Activated T-helper 2 cell treated with anti-CD3 and anti-CD28 coated beads, Interferon-gamma antibody, Interleukin-2, Interleukin-4, amounts not matched to agents 10 μg/mL and 5 μg/mL and 100 μg/mL, durations not matched to agents 14 hours and 24 hours and 36 hours (primary cell): ENCODE measurements around the gene KCNQ5. TPM values are rescaled to one million over a fixed set of nuclear protein-coding genes. Genes with fewer than 3 reads are reported as not detected.

ENCODE experiments used
- DNase-seq: peaks from one replicate; pipeline ENCODE4 v3.0.0; 2021; ENCODE audit warnings: low spot score
- H3K27ac Mint-ChIP-seq: one replicate; pipeline ENCODE4 v1.8.0; 2021; ENCODE audit warnings: mixed read lengths
- H3K27me3 Mint-ChIP-seq: one replicate; pipeline ENCODE4 v1.8.0; 2021; ENCODE audit warnings: low read depth, mixed read lengths
- H3K36me3 Mint-ChIP-seq: one replicate; pipeline ENCODE4 v1.8.0; 2021; ENCODE audit warnings: low read depth, mixed read lengths
- H3K4me1 Mint-ChIP-seq: one replicate; pipeline ENCODE4 v1.8.0; 2021; ENCODE audit warnings: low read depth, mixed read lengths
- H3K4me3 Mint-ChIP-seq: one replicate; pipeline ENCODE4 v1.8.0; 2021; ENCODE audit warnings: low read depth, mild to moderate bottlenecking, moderate library complexity, mixed read lengths
- H3K9me3 Mint-ChIP-seq: one replicate; pipeline ENCODE4 v1.8.0; 2021; ENCODE audit warnings: mixed read lengths
- intact Hi-C: fragments of 100-400 bp; cut with micrococcal nuclease; formaldehyde crosslinking; loops from one replicate; pipeline ENCODE4 v1.15.1; 2023
- total RNA-seq: library from RNA; stranded (reverse); gene quantifications from 2 replicates; pipeline ENCODE4 v1.2.3, GENCODE V29; 2022

The KCNQ5 gene
- total RNA-seq, 1 donor from 2014 or later = 15.3 TPM

DNA sequence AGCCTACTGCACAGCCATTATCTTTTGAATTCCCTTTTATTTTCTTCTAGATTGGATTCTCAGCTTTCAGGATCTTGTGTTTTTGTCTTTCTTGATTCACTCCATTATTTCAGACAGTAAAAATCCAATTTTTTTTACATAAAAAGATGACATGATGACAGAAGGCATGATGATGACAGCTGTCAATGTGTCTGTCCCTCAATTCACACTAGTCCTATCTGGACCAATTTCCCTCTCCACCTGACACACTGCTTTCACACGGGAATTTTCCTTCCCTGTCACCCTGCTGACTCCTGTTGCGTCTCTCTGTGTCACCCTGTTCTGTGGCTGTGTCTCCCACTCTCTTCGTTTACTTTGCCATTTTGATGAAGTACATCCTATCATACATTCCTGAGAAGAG, 529.9 kb downstream of the KCNQ5 start:
- Mint-ChIP-seq H3K4me1 (no peaks in the 10 kb centered on the region), H3K27me3 (no peaks in the 10 kb centered on the region), H3K9me3 (no peaks in the 10 kb centered on the region), H3K36me3 (no peaks in the 10 kb centered on the region), H3K27ac (no peak overlapping the region), H3K4me3 (no peak overlapping the region)
- DNase-seq = no peak
- intact Hi-C loops = no loop called here

DNA sequence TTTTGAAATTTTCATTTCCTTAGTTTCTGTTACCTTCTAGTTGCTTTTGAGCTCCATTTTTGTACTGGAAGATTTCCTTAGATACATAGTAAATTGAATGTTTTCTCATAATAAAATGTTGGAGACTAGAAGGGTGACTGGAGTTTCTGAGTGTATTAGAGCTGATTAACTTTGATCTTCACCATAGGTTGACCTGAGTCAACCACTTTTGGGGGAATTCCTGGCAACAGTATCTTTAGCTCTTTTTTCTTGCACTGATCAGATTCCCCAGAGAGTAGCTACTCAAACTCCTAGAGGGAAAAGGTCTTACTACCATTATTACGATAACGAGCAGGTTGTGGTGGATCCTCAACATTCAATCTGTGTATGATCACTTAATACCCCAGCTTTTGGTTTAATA, 530.7 kb downstream of the KCNQ5 start:
- Mint-ChIP-seq H3K4me3 (no peak overlapping the region), H3K36me3 (no peaks in the 10 kb centered on the region), H3K27me3 (no peaks in the 10 kb centered on the region), H3K27ac (no peak overlapping the region), H3K9me3 (no peaks in the 10 kb centered on the region), H3K4me1 (no peaks in the 10 kb centered on the region)
- no peak for DNase-seq
- intact Hi-C loops = no loop called here

DNA sequence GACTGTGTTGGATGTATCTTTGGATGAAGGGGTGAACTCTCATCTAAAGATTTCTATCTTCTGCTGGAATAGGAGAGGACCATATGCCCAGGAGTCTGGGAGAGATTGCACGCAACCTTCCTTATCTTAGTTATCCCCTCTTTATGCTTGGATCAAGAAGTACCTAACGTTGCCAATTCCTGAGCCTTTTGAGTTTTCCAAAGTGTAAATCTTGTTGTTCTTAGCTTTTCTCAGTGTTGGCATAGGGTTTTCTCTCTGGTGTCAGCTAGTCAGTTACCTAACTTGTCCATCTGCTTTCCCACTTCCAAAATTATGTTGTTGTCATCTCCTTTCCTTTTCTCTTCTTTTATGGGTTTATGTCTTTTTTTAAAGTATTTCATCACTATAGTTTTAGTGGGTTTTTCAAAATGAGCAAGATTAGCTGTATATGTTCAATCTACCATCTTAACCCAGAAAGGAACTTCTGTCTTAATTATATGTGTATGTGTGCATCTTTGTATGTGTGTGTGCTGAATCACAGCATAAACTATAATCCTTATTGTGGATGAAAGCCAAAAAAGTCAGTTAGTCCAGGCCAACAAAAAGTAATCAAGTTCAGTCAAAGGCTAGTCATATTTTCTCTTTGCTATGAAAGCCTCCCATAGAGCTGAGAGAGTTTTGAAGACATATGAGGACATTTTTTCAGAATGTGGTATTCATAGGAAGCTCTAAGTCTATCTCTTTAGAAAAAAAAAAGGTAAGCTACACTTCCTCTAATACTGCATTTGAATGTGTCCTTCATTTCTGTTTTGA, 531.3 kb downstream of the KCNQ5 start:
- no peak for DNase-seq
- Mint-ChIP-seq H3K27me3 (no peaks in the 10 kb centered on the region), H3K27ac (no peak overlapping the region)

DNA sequence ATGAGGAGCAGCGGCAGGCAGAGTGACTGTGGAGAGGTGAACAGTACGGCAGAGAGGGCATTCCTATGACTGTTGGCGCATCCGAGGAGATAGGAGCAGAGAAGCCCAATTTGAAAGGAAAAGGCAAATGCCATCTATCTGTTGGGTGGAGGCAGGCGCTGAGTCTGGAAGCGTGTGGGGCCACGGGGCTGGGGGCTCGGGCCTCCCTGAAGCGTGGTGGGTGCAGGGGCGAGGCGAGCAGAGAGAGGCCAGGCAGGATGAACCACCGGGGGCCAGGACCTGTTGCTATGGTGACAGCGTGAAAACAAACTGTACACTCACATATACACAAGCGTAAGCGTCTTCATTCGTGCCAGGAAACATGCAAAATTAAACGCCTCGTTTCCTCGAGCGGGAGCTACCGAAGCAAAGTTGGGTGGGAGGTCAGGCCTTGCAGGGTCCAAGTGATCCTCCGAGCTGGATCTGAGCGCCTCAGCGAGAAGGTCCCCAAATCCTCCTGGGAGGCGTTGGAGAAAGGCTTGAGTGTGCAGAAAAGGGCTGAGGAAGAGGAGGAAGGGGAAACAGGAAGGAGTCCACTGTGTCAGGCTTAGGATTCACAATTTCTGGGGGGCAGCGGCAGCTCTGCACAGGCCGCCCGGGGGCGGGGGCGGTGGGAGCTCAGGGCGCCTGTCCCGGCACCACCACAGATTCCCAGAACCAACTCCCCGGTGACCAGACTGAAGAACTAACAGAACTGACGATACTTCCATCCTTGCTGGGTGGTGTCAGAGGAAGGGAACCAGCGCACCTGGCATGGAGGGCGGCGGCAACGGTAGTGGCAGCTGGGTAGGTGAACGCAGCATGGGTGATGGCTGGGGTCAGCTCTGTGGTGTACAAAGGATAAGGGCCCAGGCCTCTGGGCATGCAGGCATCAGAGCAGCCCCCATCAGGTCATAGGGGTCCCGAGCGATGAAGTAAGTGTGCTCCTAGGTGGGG, 535.2 kb downstream of the KCNQ5 start:
- no peaks in the 10 kb centered on the region for H3K27me3 Mint-ChIP-seq
- H3K36me3 Mint-ChIP-seq = no peaks in the 10 kb centered on the region
- no peaks in the 10 kb centered on the region for H3K9me3 Mint-ChIP-seq
- no peak for DNase-seq
- no peak overlapping the region for H3K27ac Mint-ChIP-seq
- intact Hi-C loops = no loop called here
- no peak overlapping the region for H3K4me3 Mint-ChIP-seq
- H3K4me1 Mint-ChIP-seq = no peaks in the 10 kb centered on the region

More for the DNA sequence above, 531.3 kb downstream of the KCNQ5 start:
- intact Hi-C loops = no loop called here
- Mint-ChIP-seq H3K4me1 (no peaks in the 10 kb centered on the region), H3K9me3 (no peaks in the 10 kb centered on the region), H3K36me3 (no peaks in the 10 kb centered on the region), H3K4me3 (no peak overlapping the region)

DNA sequence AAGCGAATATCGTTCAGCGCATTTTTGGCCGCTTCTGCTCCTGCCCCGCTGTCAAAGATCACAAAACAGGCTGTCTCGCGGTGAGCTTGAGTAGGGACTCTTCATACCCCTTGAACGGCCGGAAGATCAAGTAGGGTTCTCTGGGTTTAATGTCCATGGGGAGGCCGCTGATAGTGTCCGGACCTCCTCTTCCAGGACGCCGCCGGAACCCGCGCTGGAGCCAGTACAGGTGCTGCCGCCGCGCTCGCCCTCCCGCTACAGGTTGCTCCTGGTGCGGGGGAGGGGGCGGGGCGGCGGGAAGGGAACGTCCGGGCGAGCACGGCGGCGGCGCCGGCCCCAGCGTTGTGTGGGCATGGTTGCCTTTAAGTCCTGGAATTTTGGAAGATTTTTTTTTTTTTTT, 536.0 kb downstream of the KCNQ5 start:
- no peak for DNase-seq
- no peak overlapping the region for H3K4me3 Mint-ChIP-seq
- intact Hi-C loops = no loop called here
- no peak overlapping the region for H3K27ac Mint-ChIP-seq
- no peaks in the 10 kb centered on the region for H3K36me3 Mint-ChIP-seq
- no peaks in the 10 kb centered on the region for H3K4me1 Mint-ChIP-seq
- H3K9me3 Mint-ChIP-seq = no peaks in the 10 kb centered on the region
- no peaks in the 10 kb centered on the region for H3K27me3 Mint-ChIP-seq

DNA sequence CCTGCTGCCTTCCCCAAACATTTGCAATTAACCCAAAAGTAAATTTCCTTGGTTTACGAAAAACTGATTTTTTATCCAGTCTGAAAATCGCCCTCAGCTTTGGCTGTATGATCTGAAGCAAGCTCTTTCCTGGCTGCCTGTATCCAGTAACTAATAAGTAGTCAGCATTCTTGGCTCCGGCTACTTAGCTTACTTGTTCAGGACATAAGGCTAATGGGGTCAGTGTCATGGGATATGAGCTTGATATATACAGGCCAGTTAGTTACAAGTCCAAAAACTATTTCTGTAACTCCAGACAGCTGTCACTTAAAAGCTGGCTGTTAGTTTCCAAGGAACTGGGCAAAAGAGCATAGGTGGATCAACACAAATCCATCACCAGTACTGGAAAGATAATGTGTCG, 547.2 kb downstream of the KCNQ5 start:
- H3K27ac Mint-ChIP-seq = no peak overlapping the region
- DNase-seq = no peak
- H3K4me1 Mint-ChIP-seq = peaks cover 3% of the 10 kb centered on the region
- no peaks in the 10 kb centered on the region for H3K9me3 Mint-ChIP-seq
- intact Hi-C loops = no loop called here
- no peaks in the 10 kb centered on the region for H3K27me3 Mint-ChIP-seq
- no peak overlapping the region for H3K4me3 Mint-ChIP-seq
- no peaks in the 10 kb centered on the region for H3K36me3 Mint-ChIP-seq

DNA sequence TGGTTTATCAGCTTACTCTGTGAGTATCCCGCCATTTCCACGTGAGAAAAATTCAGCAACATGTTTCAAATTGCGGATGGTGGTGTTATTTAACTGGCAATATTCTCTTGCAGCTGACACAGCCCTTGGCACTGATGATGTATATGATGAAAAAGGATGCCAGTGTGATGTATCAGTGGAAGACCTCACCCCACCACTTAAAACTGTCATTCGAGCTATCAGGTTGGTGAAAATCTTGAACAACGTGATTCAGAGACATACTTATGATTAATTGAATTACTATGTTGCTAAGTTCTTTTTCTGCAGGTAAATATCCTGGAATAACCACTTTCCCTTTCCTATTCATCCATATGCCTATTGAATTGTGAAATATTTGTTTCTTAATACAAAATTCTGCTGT, 547.8 kb downstream of the KCNQ5 start:
- no peak overlapping the region for H3K27ac Mint-ChIP-seq
- intact Hi-C loops = no loop called here
- peaks cover 3% of the 10 kb centered on the region for H3K4me1 Mint-ChIP-seq
- no peaks in the 10 kb centered on the region for H3K9me3 Mint-ChIP-seq
- no peaks in the 10 kb centered on the region for H3K27me3 Mint-ChIP-seq
- no peak for DNase-seq
- H3K36me3 Mint-ChIP-seq = no peaks in the 10 kb centered on the region
- H3K4me3 Mint-ChIP-seq = no peak overlapping the region

DNA sequence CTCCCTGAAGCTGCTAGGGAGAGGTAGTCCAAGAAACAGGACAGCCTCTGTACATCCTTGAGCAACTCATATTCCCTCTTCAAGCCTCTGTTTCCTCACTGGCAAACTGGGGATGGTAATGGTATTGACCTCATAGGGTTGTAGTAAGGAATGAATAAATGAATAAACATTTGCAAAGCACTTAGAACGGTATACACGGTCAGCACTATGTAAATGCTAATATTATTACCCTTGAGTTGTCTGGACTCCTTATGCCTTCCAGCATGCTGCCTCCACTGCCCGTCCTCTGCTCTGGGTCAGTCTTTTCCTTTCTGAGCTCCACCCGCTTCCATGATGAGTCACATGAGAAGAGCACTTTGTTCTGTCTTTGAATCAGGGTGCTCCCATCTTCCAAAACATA, 552.8 kb downstream of the KCNQ5 start:
- H3K36me3 Mint-ChIP-seq = no peaks in the 10 kb centered on the region
- no peak for DNase-seq
- H3K27me3 Mint-ChIP-seq = no peaks in the 10 kb centered on the region
- H3K4me3 Mint-ChIP-seq = no peak overlapping the region
- H3K4me1 Mint-ChIP-seq = no peaks in the 10 kb centered on the region
- no peaks in the 10 kb centered on the region for H3K9me3 Mint-ChIP-seq
- intact Hi-C loops = no loop called here
- H3K27ac Mint-ChIP-seq = no peak overlapping the region

DNA sequence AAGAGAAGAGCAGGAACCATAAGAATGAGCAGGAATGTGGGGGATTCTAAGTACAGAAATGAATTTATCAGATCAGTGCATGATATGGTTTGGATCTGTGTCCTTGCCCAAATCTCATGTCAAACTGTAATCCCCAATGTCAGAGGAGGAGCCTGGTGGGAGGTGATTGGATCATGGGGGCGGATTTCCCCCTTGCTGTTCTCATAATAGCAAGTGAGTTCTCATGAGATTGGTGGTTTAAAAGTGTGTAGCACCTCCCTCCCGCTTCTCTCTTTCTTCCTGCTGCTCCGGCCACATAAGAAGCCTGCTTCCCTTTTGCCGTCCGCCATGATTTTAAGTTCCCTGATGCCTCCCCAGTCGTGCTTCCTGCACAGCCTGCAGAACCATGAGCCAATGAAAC, 554.2 kb downstream of the KCNQ5 start:
- DNase-seq = no peak
- Mint-ChIP-seq H3K4me1 (peaks cover 4% of the 10 kb centered on the region), H3K36me3 (no peaks in the 10 kb centered on the region), H3K4me3 (no peak overlapping the region), H3K27me3 (no peaks in the 10 kb centered on the region), H3K27ac (no peak overlapping the region), H3K9me3 (no peaks in the 10 kb centered on the region)
- intact Hi-C loops = no loop called here

DNA sequence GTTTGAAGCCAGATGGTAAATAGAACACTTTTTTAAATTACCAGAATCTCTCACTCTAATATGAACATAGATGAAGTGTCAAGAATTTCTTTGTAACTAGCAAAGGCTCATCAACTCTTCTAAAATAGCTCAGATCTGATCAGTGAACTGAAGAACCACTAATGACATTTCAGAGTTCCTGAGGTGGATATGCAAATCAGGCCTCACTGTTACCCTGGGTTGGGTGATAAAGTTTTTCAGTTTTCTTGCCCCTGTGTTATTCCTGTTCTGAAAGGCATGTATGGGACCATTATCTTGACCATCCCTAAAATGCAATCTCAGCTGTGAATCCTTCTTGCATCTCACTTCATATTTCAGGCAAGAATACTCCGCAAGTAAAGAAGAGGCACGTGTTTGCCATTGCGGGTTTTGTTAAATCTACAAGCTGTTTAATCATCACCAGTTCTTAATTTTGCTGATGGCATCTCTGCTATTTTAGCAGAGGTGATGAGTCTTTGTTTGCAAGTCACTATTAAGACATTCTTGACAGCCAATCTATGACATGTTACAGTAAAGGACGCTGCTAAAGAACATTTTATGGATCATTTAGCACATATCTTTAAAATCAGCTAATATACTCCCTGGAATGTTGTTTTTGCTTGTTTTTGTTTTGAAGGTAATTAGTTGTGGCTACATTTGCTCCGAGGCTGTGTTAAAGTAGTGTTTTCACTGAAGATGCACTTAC, 555.5 kb downstream of the KCNQ5 start:
- H3K4me1 Mint-ChIP-seq = peaks cover 4% of the 10 kb centered on the region
- intact Hi-C loops = no loop called here
- H3K27me3 Mint-ChIP-seq = no peaks in the 10 kb centered on the region
- no peak overlapping the region for H3K4me3 Mint-ChIP-seq
- no peaks in the 10 kb centered on the region for H3K9me3 Mint-ChIP-seq
- DNase-seq = no peak
- H3K27ac Mint-ChIP-seq = no peak overlapping the region
- H3K36me3 Mint-ChIP-seq = no peaks in the 10 kb centered on the region

DNA sequence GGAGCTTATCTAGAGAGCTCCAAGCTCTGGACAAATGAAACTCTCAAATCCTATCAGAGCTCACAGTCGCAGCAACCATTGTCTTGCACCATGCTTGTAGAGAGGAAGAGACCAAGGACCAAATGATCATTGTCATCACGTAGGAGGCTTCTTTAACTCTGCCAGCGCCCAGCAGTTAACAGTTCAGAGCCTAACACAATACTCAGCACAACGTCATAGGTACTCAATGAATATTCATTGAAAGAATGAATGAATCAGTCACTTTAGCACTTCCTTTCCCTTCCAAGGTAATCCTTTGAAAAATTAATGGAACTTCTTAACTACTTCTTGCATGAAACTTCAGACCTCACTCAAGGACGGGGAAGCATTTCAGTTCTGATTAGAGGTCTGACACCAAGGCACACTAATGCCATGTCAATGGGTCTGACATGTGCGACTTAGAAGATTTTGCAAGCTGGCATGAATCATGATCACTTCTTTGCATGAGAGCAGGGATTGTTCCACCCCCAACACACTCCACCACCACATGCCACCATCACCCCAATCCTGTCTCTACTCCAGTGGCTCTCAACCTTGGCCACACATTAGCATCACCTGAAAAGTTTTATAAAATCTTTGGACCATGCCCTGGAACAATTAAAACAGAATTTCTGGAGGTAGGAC, 558.3 kb downstream of the KCNQ5 start:
- Mint-ChIP-seq H3K36me3 (no peaks in the 10 kb centered on the region), H3K4me3 (no peak overlapping the region), H3K4me1 (peaks cover 4% of the 10 kb centered on the region), H3K27me3 (no peaks in the 10 kb centered on the region), H3K27ac (no peak overlapping the region), H3K9me3 (no peaks in the 10 kb centered on the region)
- intact Hi-C loops = loop anchor here (5.0 to 10.0 kb wide), 2 partner anchors 145 to 558 kb away; partner anchors contain the start of gene KCNQ5
- DNase-seq = no peak
